Neural progenitor cell (in vitro differentiated cells): ENCODE results near the gene HOXD3.
A peak's percentile ranks its signal among the peaks of the same experiment; 100 is the strongest.

Source experiments
- CTCF ChIP-seq: fragments of 200-600 bp; sonication (generic); IDR thresholded peaks from 2 replicates; pipeline ENCODE4 v1.5.1; 2017; ENCODE audit warnings: antibody characterized with exemption, mild to moderate bottlenecking
- EZH2 ChIP-seq: fragments of 200-600 bp; sonication (generic); IDR thresholded peaks from 2 replicates; pipeline ENCODE4 v1.6.1; 2017; ENCODE audit warnings: antibody characterized with exemption, mild to moderate bottlenecking, moderate library complexity

DNA sequence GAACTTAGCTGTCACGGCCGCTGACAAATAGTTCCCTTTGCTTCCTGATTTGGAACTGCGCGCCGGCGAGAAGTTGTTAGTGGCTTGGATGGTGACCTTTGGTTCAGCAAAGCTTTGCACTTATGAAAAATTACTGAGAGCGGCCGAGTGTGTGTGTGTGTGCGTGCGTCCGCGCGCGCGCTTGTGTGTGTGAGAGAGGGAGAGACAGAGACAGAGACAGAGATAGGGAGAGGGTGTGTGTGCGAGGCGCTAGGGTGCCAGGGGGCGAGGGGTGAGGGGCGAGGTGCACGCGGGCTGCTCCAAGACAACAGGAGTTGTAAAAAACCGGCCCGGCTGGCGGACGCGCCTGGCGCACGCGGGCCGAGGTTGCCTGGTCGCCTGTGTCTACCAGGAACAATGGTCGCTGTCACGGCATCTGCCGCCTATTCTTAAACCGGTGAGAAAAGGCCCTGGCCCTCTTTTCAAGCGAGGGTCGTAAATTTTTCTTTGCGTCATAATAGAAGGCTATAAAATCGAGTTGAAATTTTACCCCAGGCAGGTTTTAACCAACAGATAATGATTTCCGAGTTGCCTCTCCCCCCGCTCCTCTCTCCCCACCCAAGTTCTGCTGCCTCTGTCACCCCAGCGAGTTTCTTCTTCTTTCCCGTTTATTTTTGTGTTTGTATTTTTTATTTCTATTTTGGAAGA is 535 bp downstream of the HOXD3 start:
- TF ChIP-seq CTCF (no peak), EZH2 (peak; percentile 100)
